AG04450 (cell line): ENCODE measurements around the gene EMP2. TPM values are rescaled to one million over a fixed set of nuclear protein-coding genes. Genes with fewer than 3 reads are reported as not detected.

Experiments used
- CTCF ChIA-PET: fragments of 300-600, 350-600 bp; formaldehyde crosslinking; extraction: SDS; loops from one replicate; lab custom pipeline; 2022; ENCODE audit warnings: antibody characterized with exemption, inconsistent platforms; lab: Charles Lee
- POLR2A ChIA-PET: fragments of 350-600 bp; formaldehyde crosslinking; extraction: SDS; loops from one replicate; lab custom pipeline; 2021; ENCODE audit warnings: antibody characterized with exemption, inconsistent platforms; lab: Yijun Ruan, JAX
- DNase-seq: peaks from one replicate; pipeline ENCODE4 v3.0.0-alpha.2; 2011; ENCODE audit warnings: low read depth, low spot score
- H3K27ac ChIP-seq: one replicate; pipeline ENCODE4 v1.5.1; 2012; ENCODE audit warnings: low read depth, low read length, control low read depth
- H3K27me3 ChIP-seq: one replicate; pipeline ENCODE4 v1.6.0; 2012; ENCODE audit warnings: low read length; ENCODE audit not compliant: control insufficient read depth, insufficient read depth
- H3K4me3 ChIP-seq: 2 replicates; pipeline ENCODE4 v1.5.1; 2011; ENCODE audit warnings: mild to moderate bottlenecking, low read depth, low read length, control low read depth
- H3K9me3 ChIP-seq: 2 replicates; pipeline ENCODE4 v1.5.1; 2012; ENCODE audit warnings: low read length; ENCODE audit not compliant: control insufficient read depth, insufficient read depth
- CTCF ChIP-seq: IDR thresholded peaks from 2 replicates; pipeline ENCODE4 v1.5.1; 2011; ENCODE audit warnings: low read depth, low read length, control low read depth, inconsistent platforms
- polyA plus RNA-seq: library from polyadenylated mRNA; depleted of rRNA; stranded (reverse); fragments of >200 nt; gene quantifications from 2 replicates; pipeline ENCODE4 v1.2.3, GENCODE V29; 2011

EMP2 gene
- polyA plus RNA-seq, 1 experiment, result 15.2 TPM

- ChIA-PET POLR2A (no interaction called here), CTCF (interaction anchor here (1.3 to 3.6 kb wide), 4 partner anchors 11 to 62 kb away, joined by 3 to 22 read pairs (median 11); no protein-coding TSS in a partner anchor)
- Histone ChIP-seq H3K4me3 (no peak overlapping the region), H3K9me3 (no peaks in the 10 kb centered on the region; the same call in 1 of the 2 replicates), H3K27me3 (no peaks in the 10 kb centered on the region), H3K27ac (no peak overlapping the region)
- DNase-seq, result no peak
- no peak for TF ChIP-seq CTCF
Measured at GRCh38 chr16:10577305-10578202, 2.8 kb downstream of the EMP2 start.

GRCh38 chr16:10576390-10577304 lies 3.8 kb downstream of the EMP2 start:
- Histone ChIP-seq H3K9me3 (no peaks in the 10 kb centered on the region; the same call in 1 of the 2 replicates), H3K27me3 (no peaks in the 10 kb centered on the region), H3K27ac (no peak overlapping the region), H3K4me3 (no peak overlapping the region)
- no peak for TF ChIP-seq CTCF
- DNase-seq, result no peak
- ChIA-PET POLR2A (no interaction called here), CTCF (no interaction called here)

GRCh38 chr16:10575506-10576130 lies 4.8 kb downstream of the EMP2 start:
- TF ChIP-seq CTCF, result no peak
- CTCF ChIA-PET, result interaction anchor here (0.8 kb wide), 1 partner anchor 29 kb away, joined by 3 read pairs; no protein-coding TSS in a partner anchor
- Histone ChIP-seq H3K9me3 (no peaks in the 10 kb centered on the region; the same call in 1 of the 2 replicates), H3K27ac (no peak overlapping the region), H3K4me3 (no peak overlapping the region), H3K27me3 (no peaks in the 10 kb centered on the region)
- POLR2A ChIA-PET, result no interaction called here
- no peak for DNase-seq

- CTCF ChIA-PET, result no interaction called here
- POLR2A ChIA-PET, result no interaction called here
- no peak overlapping the region for H3K4me3 ChIP-seq
- H3K27ac ChIP-seq, result no peak overlapping the region
- H3K9me3 ChIP-seq, result no peaks in the 10 kb centered on the region
- DNase-seq, result no peak
- no peaks in the 10 kb centered on the region for H3K27me3 ChIP-seq
- TF ChIP-seq CTCF, result no peak
Measured at GRCh38 chr16:10572611-10573010, 7.8 kb downstream of the EMP2 start.
